Pancreas (tissue), 10 donors: Measurements from ENCODE around the gene MT1E. TPM values are rescaled to one million over a fixed set of nuclear protein-coding genes. Genes with fewer than 3 reads are reported as not detected.

Experiments
- ATAC-seq, 4 donors: fragments of 200-7000 bp; cut with Tn5 transposase; one replicate each; pipeline versions ENCODE4 v1.8.0 to v1.9.1; 2020; ENCODE audit warnings: mild to moderate bottlenecking in 4 of 4, moderate library complexity in 4 of 4
- DNase-seq, 6 donors: peaks; one replicate each; pipeline ENCODE4 v3.0.0-alpha.2; 2020
- FAIRE-seq: peaks from 2 replicates; lab custom pipeline; 2012; peaks lifted over from hg19 to GRCh38; lab: Jason Lieb, UNC
- H3K27ac ChIP-seq, 4 donors: fragments of 200-600 bp; sonication (generic); 1 replicate in 3 of 4; 2 replicates in 1 of 4; pipeline versions ENCODE4 v1.5.0 to v1.8.0; 2020
- H3K27me3 ChIP-seq, 4 donors: fragments of 200-600 bp; one replicate each; pipeline ENCODE4 v1.8.0; 2021
- H3K36me3 ChIP-seq, 3 donors: fragments of 200-600 bp; sonication (generic) in 1 of 3; one replicate each; pipeline versions ENCODE4 v1.5.0 to v1.8.0; 2020 to 2021
- H3K4me1 ChIP-seq, 3 donors: fragments of 200-600 bp; one replicate each; pipeline ENCODE4 v1.8.0; 2021
- H3K4me3 ChIP-seq, 4 donors: fragments of 200-600 bp; sonication (generic) in 2 of 4; one replicate each; pipeline versions ENCODE4 v1.5.0 to v1.8.0; 2020 to 2021
- H3K9me3 ChIP-seq, 4 donors: fragments of 200-600 bp; one replicate each; pipeline ENCODE4 v1.8.0; 2021
- CTCF ChIP-seq, 4 donors: fragments of 200-600 bp; sonication (generic) in 3 of 4; IDR thresholded peaks; one replicate each; pipeline versions ENCODE4 v1.5.0 to v1.8.0; 2021; ENCODE audit warnings: antibody characterized with exemption in 4 of 4
- WGBS, 2 donors: extraction: QIAGEN DNeasy Blood & Tissue Kit; methylation state at CpG; one replicate each; pipeline ENCODE4 v1.1.7; 2013; 5-methylcytosine and 5-hydroxymethylcytosine counted together
- intact Hi-C, 3 donors: fragments of 100-400 bp; cut with DNase I; formaldehyde crosslinking; loops; one replicate each; pipeline versions ENCODE4 v1.11.1 to v1.14.2; 2022
- polyA plus RNA-seq, 2 donors: library from polyadenylated mRNA; stranded (reverse); fragments of 200-250 nt; gene quantifications; one replicate each; pipeline ENCODE4 v1.2.3, GENCODE V29; 2013
- total RNA-seq, 6 donors: library from RNA; stranded (reverse); fragmentation: NEBNext Ultra II Directional in 4 of 6; extraction: Animal tissue kit (Norgen Biotek cat#: 25700) in 4 of 6; gene quantifications; one replicate each; pipeline versions ENCODE4 v1.2.1 to v1.2.4, GENCODE V29; 2021 to 2023
- donor health status: healthy with polysubstance abuse.
- donor health status: DM: no; HTN: no; CAD: no; lungs with moderate emphysema.
- donor health status: DM: no; HTN: no; CAD: no.
- donor health status: control.
- donor health status: control.
- donor health status: Bipolar disorder and iron deficiency.
- donor health status: DM: yes; HTN: yes; CAD: no.
- donor health status: DM: no; HTN: no; CAD: no.
- donor health status: DM: no; HTN: no; CAD: no.
- donor health status: DM: yes; HTN: yes; CAD: no.

MT1E gene
- total and polyA plus RNA-seq, 8 donors: 36.1 to 646 (median 203) TPM

- H3K4me1 ChIP-seq: peaks cover 5 to 17% (median 8%) of the 10 kb centered on the region in 3 donors
- WGBS, 2 donors: 96 to 98% methylated on average over 2 of the region's 2 CpGs
- no peak for DNase-seq
- FAIRE-seq: no peak
- no peak overlapping the region for H3K4me3 ChIP-seq
- H3K27ac ChIP-seq: no peak overlapping the region
- no peaks in the 10 kb centered on the region for H3K27me3 ChIP-seq
- no peaks in the 10 kb centered on the region for H3K36me3 ChIP-seq
- TF ChIP-seq CTCF (IDR thresholded peaks at IDR 0.05): no peak
- intact Hi-C loops: no loop called here
- H3K9me3 ChIP-seq: no peaks in the 10 kb centered on the region
- ATAC-seq: no peak
Observed at GRCh38 chr16:56641166-56641565, 15.6 kb downstream of the MT1E start.

GRCh38 chr16:56643080-56643778, 17.6 kb downstream of the MT1E start:
- ATAC-seq (peak; percentile 95 to 97 (median 96)), FAIRE-seq (no peak), DNase-seq (peak; percentile 87 to 95 (median 88))
- H3K27ac ChIP-seq: peak overlapping the region; percentile 24 to 72 (median 46)
- no peaks in the 10 kb centered on the region for H3K9me3 ChIP-seq
- intact Hi-C loops: no loop called here
- H3K36me3 ChIP-seq: no peaks in the 10 kb centered on the region
- no peaks in the 10 kb centered on the region for H3K27me3 ChIP-seq
- peaks cover 5 to 17% (median 8%) of the 10 kb centered on the region in 3 donors for H3K4me1 ChIP-seq
- TF ChIP-seq CTCF (IDR thresholded peaks at IDR 0.05): peak in 3 of 4 donors; percentile 21 to 45 (median 28)
- WGBS, 2 donors: 3 to 4% methylated on average over 38 to 42 of the region's 42 CpGs
- H3K4me3 ChIP-seq: peak overlapping the region; percentile 7 to 47 (median 30)

GRCh38 chr16:56643833-56644232, 18.3 kb downstream of the MT1E start:
- Histone ChIP-seq H3K36me3 (no peaks in the 10 kb centered on the region), H3K27ac (peak overlapping the region in 2 of 4 donors; percentile 49 to 72), H3K9me3 (no peaks in the 10 kb centered on the region), H3K27me3 (no peaks in the 10 kb centered on the region), H3K4me1 (peaks cover 4 to 13% (median 5%) of the 10 kb centered on the region in 3 donors), H3K4me3 (peak overlapping the region in 2 of 4 donors; percentile 44 to 47)
- ATAC-seq (no peak), DNase-seq (no peak), FAIRE-seq (no peak)
- 34 to 48% methylated on average over 5 of the region's 5 CpGs for WGBS, 2 donors
- intact Hi-C loops: no loop called here
- TF ChIP-seq CTCF (IDR thresholded peaks at IDR 0.05): no peak

- FAIRE-seq (no peak), DNase-seq (no peak), ATAC-seq (no peak)
- Histone ChIP-seq H3K4me3 (no peak overlapping the region), H3K4me1 (peaks cover 0 to 7% (median 5%) of the 10 kb centered on the region in 3 donors), H3K27me3 (no peaks in the 10 kb centered on the region), H3K36me3 (no peaks in the 10 kb centered on the region), H3K9me3 (no peaks in the 10 kb centered on the region), H3K27ac (no peak overlapping the region)
- TF ChIP-seq CTCF (IDR thresholded peaks at IDR 0.05): no peak
- intact Hi-C loops: no loop called here
- 92% methylated on average over 1 of the region's 1 CpG for WGBS, 2 donors
Observed at GRCh38 chr16:56645311-56645710, 19.7 kb downstream of the MT1E start.

GRCh38 chr16:56645838-56646237, 20.3 kb downstream of the MT1E start:
- 0% methylated on average over 1 of the region's 1 CpG for WGBS, 2 donors
- no peak for FAIRE-seq
- Histone ChIP-seq H3K27ac (no peak overlapping the region), H3K4me3 (no peak overlapping the region), H3K36me3 (no peaks in the 10 kb centered on the region), H3K27me3 (no peaks in the 10 kb centered on the region), H3K9me3 (no peaks in the 10 kb centered on the region), H3K4me1 (peaks cover 0 to 7% (median 5%) of the 10 kb centered on the region in 3 donors)
- intact Hi-C loops: no loop called here
- no peak for DNase-seq
- no peak for ATAC-seq
- TF ChIP-seq CTCF (IDR thresholded peaks at IDR 0.05): no peak
